Left kidney (tissue), 2 donors: Measurements from ENCODE around the gene NUDT3. TPM values are rescaled to one million over a fixed set of nuclear protein-coding genes. Genes with fewer than 3 reads are reported as not detected.
"Not testable (repeated sequence)": the region's sequence is repeated elsewhere in the genome, so short reads cannot be mapped to it uniquely, and the experiment has no call there.

Source experiments
- DNase-seq: peaks from one replicate; pipeline ENCODE4 v3.0.0-alpha.2; 2013
- polyA plus RNA-seq: library from polyadenylated mRNA; unstranded; fragments of 120-200 nt; gene quantifications from one replicate; pipeline ENCODE4 v1.2.1, GENCODE V29; 2013; ENCODE audit not compliant: insufficient read length

Gene NUDT3
- polyA plus RNA-seq, 1 donor = 16.7 TPM

GRCh38 chr6:34343806-34344205, 48.7 kb downstream of the NUDT3 start:
- DNase-seq = no peak

GRCh38 chr6:34342247-34342646, 50.2 kb downstream of the NUDT3 start:
- no peak for DNase-seq

DNA sequence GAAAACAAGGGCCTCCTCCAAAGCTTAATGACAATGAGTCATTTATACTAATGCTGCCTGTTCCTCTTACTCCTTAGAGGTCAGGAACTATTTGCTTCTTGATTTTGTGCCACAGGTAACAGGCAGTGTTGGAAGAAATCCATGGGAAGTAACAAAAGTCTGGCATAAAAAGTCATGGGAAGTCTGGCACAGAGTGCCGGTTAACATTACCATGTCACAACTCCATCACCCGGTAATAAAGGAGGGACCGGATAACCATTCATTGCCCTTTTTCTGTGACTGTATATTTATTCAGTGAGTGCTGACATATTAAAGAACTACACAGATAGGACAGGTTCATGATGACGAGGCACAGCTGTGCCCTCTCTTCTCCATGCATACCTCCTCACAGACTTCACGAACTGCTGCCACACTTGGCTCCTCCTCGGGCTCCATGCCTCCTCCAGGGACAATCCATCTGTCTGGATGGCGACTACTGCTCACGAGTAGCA, 50.9 kb downstream of the NUDT3 start:
- DNase-seq = peak; percentile 72

DNA sequence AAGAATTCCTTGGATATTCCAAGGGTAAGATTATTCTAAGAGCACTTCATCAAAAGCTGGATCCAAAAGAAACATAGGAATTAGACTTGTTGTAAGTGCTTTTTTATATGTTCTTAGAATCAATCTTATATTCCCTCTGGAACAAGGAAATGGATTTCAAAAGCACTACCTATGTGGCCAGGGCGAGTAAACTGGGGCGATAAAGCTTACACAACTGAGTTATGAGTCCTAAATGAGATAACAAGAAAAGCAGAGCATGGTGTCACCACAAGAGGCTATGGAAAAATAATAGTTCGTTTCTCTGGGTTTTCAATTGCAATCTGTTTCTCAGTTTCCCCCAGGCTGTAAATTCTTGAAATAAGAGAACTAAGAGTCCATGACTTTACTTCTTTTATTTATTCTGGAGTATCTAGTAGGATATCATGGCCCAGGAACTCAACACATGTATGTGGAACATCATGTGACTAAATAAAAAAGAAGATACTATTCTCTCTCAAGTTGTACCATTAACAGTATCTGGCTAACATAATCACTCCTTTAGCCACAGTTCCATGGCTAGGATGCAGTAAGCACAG, 51.5 kb downstream of the NUDT3 start:
- DNase-seq = no peak

DNA sequence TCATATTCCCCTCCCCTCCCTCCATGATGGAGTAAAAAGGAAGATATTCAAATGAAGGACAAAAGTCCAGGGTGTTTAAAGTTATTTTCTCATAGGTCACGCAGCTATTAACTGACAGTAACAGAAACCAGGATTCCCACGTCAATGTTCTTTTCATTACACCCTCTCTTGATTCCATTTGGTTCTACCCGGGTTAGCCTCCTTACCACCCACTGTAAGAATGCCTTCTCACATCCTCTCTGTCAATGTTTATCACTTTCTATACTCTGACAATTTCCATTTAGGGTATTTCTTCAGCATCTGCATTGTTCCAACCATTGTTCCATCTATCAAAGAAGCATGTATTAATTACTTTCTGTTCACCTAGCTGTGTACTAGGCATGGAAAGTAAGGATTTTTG, 52.1 kb downstream of the NUDT3 start:
- DNase-seq = no peak

DNA sequence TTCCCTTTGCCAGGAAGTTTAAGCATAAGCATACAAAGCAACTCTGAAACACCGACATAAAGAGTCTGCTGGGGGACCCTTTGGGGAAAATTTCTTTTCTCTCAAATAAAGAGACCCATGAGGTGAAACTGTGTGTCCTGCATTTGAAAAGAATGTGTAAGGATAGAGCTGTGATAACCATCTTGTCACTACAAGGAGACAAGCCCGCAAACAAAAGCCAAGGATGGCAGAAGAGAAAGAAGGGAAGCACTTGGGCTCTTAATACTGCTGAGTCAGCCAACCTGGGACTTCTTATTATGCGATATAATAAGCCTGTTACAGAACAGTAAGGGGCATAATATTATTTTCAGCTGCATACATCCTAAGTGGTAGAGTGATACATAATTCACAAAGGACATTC, 52.5 kb downstream of the NUDT3 start:
- DNase-seq = no peak

DNA sequence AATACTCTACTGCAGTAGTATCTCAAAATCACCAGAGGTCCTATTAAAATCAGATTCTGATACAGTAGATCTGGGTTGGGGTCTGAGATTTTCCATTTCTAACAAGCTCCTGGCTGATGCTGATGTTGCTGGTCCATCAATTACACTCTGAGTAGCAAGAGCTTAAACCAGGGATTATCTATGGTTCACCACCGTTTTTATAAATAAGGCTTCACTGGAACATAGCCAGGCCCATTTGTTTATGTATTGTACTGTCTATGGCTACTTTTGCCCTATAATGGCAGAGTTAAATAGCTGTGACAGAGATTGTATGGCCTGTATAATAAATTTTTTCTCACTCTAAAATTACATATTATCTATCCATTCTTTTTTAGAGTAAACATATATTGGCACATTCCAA, 53.0 kb downstream of the NUDT3 start:
- DNase-seq = no peak

GRCh38 chr6:34338811-34339210, 53.7 kb downstream of the NUDT3 start:
- no peak for DNase-seq

DNA sequence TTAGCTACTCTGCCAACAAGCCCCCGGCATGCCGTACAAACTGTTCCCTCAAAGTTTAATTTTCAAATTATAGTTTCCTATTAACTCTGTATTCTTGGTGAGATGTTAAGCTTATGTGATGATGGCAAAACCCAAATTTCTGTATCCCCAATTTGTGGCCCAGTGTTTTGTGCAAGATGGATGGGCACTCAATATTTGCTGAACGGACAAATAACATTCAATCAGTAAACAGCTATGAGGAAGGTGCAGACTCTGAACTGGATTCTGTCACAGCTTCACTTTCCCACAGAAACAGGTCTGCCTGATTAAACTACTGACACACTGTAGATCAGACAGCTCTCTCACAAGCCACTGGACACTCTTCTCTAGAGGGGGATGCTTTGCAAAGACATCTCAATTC, 54.1 kb downstream of the NUDT3 start:
- DNase-seq = no peak

DNA sequence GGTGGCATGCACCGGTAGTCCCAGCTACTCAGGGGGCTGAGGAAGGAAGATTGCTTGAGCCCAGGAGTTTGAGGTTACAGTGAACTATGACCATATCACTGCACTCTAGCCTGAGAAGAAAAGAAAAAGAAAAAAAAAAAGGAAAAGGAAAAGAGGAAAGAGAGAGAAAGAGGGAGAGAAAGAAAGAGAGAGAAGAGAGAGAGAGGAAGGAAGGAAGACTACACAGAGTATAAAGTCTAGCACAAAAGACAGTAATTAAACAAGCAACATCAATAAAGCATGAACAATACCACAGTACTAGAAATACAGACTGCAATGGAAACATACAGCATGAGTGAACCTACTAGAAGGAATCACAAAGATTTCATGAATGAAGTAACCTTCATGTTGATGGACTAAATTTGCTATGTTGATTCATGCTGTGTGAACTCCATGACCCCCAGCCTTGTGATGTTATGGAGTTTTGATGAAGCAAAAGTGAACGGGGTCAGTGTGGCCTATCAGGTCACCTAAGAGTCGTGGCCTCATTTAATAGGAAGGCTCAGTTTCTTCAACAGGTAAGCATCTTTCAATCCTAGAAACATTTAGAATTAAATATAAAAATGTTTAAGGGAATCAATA, 57.6 kb downstream of the NUDT3 start:
- no peak for DNase-seq

GRCh38 chr6:34333858-34334257, 58.6 kb downstream of the NUDT3 start:
- DNase-seq = no peak

DNA sequence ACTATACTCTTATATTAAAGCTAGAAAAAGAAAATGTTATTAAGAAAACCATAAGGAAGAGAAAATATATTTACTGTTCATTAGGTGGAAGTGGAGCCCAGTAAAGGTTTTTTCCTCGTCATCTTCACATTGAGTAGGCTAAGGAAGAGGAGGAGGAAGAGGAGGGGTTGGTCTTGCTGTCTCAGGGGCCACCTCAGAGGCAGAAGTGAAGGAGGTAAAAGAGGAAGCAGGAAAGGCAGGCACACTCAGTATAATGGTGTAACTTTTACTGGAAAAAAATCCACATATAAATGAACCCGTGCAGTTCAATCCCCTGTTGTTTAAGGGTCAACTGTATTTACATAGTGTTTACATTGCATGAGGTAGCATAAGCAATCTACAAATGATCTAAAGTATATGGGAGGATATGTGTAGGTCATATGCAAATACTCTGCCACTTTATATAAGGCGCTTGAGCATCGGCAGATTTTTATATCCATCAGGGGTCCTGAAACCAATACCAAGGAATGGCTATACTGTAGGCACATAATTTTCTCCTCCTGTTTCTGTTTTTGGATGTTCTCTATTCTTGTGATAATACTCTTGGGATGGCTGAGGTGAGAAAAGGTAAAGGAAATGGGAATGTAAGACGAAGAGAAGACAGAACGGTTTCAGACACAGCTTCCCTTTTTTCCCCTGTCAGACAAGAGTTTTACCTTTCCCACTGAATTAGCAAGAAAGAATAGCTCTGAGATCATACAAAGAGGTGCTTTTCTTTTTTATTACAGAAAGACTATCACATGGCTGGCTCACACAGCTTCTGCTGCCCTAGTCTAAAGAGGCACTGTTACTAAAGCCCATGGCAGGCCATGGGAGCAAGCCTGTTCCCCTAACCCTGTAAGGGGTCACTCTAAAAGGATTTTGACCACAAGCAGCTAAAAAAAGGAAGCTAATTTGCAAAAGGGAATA, 59.9 kb downstream of the NUDT3 start:
- DNase-seq = no peak

DNA sequence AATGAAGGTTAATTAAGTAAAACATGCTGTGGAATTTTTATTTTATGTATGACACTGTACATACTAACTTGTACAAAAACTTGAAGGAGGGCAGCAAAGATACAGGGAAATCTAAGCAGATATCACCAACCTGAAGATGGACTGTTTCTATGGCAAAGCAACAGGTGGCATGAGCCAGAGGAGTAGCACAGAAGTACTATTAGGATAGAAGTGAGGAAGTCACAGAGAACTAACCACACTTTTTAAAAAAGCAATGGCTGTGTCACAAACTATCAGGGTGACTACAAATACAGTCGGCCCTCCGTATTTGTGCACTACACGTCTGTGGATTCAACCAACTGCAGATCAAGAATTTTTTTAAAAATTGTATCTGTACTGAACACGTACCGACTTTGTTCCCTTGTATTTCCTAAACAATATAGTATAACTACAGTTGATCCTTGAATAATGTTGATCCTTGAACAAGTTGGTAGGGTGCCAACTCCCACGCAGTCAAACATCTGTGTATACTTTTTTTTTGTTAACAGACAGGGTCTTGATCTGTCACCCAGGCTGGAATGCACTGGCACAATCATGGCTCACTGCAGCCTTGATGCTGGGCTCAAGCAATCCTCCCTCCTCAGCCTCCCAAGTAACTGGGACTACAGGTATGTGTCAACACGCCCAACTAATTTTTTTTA, 61.0 kb downstream of the NUDT3 start:
- no peak for DNase-seq

DNA sequence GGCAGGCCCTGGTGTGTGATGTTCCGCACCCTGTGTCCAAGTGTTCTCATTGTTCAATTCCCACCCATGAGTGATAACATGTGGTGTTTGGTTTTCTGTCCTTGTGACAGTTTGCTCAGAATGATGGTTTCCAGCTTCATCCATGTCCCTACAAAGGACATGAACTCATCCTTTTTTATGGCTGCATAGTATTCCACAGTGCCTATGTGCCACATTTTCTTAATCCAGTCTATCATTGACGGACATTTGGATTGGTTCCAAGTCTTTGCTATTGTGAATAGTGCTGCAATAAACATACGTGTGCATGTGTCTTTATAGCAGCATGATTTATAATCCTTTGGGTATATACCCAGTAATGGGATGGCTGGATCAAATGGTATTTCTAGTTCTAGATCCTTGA, 62.7 kb downstream of the NUDT3 start:
- DNase-seq = not testable (repeated sequence)

DNA sequence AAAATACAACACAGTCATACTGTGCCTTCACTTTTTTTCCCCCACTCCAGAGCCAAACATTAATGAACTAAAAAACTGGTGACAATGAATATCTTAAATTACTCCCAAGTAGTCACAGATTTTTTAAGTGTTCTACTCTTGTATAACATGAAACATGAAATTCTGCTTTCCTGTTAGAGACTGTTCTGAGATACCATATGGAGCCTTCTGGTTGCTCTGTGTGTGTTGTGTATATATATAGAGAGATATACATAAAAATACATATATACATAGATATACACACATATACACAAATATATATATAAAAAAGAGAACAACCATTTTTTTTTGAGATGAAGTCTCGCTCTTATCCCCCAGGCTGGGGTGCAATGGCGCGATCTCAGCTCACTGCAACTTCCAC, 63.5 kb downstream of the NUDT3 start:
- no peak for DNase-seq

DNA sequence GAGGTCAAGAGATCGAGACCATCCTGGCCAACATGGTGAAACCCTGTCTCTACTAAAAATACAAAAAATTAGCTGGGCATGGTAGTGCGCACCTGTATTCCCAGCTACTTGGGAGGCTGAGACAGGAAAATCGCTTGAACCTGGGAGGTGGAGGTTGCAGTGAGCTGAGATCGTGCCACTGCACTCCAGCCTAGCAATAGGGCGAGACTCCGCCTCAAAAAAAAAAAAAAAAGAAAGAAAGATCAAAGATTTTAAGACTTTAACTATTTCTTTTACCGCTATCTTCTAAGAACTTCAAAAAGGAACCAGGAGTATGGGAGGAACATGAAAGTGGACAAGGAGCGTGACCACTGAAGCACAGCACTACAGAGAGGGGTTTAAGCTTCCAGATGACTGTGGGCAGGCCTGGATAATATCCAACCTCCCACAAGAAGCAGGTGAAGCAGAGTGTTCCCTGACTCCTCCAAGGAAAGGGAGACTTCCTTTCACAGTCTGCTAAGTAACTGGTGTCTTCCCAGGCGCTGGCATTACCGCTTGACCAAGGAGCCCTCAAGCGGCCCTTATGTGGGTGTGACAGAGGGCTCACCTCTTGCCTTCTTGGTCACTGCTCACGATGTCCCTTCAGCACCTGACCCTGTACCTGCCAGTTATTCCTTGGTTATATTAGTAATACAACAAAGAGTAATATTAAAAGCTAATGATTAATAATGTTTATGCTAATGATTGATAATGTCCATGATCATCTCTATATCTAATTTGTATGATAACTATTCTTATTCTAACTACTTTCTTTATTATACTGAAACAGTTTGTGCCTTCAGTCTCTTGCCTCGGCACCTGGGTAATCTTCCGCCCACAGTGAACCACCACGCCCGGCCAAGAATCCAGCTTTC, 64.9 kb downstream of the NUDT3 start:
- DNase-seq = not testable (repeated sequence)

DNA sequence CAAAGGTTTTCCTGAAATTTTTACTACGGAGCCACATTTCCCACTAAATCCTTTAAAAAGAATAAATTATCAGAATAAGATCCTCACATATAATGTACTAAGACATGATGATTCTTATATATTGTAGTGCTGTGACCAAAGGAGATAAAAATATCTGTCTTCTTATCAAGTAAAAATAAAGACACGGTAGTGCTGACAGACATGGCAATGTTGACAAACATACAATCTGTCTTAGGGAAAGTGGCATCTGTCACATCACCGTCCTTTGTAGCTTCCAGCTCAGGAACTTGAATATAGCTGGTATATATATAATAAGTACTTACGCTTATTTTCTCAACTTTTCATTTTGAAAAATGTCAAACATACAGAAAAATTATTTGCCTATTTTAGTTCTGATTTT, 66.8 kb downstream of the NUDT3 start:
- no peak for DNase-seq

DNA sequence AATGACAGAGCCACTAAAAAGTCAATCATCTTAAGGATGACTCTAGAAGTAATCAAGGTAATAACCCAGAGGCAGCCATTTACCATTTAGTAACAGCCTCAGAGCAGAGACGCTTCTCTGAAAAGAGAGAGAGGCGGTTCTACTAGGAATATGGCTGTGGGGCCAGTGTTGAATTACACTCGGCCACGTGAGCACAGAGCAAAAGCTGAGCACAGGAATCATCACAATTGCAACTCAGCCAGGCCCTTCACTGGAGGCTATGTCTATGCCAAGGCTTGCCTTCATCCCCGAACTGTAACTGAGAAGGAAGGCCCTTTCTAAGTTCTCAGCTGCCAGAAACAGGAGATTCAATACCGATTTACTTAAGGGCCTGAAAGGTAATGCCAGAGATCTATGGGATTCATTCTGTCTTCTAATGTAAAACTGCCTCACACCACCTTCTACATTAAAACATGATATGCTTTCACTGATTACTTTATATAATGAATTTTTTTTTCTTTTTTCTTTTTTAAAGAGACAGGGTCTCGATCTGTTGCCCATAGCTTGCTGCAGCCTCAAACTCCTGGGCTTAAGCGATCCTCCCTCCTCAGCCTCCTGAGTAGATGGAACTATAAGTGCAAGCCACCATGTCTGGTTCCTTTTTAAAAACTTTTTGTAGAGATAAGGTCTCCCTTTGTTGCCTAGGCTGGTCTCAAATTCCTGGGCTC, 67.6 kb downstream of the NUDT3 start:
- peak; percentile 65 for DNase-seq

GRCh38 chr6:34324221-34324620, 68.2 kb downstream of the NUDT3 start:
- DNase-seq = not testable (repeated sequence)

DNA sequence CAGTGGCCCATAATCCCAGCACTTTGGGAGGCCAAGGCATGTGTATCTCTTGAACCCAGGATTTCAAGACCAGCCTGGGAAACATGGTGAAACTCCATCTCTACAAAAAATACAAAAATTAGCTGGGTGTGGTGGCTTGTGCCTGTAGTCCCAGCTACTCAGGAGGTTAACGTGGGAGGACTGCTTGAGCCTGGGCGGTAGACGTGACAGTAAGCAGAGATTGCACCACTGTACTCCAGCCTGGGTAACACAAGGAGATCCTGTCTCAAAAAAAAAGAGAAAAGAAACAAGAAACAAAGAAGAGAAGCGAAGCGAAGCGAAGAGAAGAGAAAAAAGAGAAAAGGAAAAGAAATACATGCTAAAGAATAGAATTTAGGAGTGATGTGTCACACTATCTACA, 69.2 kb downstream of the NUDT3 start:
- DNase-seq = no peak

DNA sequence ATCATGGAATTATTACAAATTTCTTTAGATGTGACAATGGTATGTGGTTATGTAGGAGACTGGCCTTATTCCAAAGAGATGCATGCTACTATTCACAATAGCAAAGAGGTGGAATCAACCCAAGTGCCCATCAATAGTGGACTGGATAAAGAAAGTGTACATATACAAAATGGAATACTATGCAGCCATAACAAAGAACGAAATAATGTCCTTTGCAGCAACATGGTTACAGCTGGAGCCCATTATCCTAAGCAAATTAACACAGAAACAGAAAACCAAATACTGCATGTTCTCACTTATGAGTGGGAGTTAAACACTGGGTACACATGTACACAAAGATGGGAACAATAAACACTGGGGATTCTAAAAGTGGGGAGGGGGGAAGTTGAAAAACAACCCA, 69.7 kb downstream of the NUDT3 start:
- no peak for DNase-seq
